HG03064 (cell line): ENCODE data around the gene IGFBP6.

ENCODE experiments used
- ATAC-seq: cut with Tn5 transposase; IDR thresholded peaks from one replicate; pipeline ENCODE4 v1.9.1; 2021; ENCODE audit warnings: low read depth; ENCODE audit not compliant: unreplicated experiment

The IGFBP6 gene, protein sequence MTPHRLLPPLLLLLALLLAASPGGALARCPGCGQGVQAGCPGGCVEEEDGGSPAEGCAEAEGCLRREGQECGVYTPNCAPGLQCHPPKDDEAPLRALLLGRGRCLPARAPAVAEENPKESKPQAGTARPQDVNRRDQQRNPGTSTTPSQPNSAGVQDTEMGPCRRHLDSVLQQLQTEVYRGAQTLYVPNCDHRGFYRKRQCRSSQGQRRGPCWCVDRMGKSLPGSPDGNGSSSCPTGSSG

DNA sequence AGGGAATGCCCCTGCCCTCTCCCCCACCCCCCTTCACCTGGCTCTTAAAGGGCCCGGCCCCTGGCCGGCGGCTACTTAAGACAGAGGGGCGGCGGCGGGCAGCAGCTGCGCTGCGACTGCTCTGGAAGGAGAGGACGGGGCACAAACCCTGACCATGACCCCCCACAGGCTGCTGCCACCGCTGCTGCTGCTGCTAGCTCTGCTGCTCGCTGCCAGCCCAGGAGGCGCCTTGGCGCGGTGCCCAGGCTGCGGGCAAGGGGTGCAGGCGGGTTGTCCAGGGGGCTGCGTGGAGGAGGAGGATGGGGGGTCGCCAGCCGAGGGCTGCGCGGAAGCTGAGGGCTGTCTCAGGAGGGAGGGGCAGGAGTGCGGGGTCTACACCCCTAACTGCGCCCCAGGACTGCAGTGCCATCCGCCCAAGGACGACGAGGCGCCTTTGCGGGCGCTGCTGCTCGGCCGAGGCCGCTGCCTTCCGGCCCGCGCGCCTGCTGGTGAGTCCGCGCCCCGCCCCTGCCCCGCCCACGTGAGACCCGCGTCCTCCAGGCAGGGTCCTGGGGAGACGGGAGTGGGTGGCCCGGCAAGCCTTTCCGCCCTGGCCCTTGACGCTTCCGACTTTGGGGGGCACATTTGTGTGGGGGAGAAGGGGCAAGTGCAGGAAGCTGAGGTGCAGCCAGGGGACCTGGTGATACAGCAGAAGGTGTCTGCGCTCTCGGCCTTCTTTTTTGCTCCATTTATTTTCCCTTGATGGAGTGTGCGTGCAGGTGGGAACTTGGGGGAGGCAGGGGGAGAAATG lies at the start of gene IGFBP6:
IGFBP6 (plus strand) TSS at position 104 of the 790 bp plus-strand sequence; CDS start at position 155, 51 bp downstream.
- ATAC-seq, result no peak

DNA sequence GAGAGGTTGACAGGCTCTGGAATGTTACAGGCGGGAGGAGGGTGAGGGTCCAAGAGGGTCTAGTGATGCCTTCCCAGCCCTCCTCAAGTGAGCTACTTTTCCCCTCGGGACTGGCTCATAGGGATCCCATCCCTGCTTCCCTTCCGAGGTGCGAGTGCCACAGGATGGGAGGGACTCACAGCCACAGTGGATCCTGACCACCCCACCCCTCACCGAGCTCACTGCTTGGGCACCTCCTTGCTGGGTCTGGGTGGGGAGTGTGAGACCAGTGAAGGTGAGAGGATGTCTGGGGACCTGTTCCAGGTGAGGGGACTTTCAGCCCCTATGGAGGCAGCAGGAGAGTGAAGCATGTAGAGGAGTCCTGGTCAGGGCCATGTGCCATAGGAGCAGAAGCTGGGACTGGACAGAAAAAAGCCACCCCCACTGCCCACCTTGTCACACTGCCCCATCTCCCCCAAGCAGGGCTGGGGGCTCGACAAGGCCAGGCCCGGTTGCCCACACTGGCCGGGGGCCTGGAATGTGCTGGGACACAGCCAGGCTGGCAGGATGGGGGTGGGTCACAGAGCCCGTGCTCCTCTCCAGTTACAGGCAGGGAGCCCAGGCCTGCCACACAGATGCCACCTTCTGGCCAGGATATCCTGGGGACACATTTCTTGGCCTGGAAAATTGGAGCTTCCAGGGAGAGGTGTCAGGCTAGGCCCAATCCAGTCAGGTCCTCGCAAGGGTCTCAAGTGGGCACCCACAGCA lies 49.3 kb upstream of the IGFBP6 start:
- no peak for ATAC-seq

DNA sequence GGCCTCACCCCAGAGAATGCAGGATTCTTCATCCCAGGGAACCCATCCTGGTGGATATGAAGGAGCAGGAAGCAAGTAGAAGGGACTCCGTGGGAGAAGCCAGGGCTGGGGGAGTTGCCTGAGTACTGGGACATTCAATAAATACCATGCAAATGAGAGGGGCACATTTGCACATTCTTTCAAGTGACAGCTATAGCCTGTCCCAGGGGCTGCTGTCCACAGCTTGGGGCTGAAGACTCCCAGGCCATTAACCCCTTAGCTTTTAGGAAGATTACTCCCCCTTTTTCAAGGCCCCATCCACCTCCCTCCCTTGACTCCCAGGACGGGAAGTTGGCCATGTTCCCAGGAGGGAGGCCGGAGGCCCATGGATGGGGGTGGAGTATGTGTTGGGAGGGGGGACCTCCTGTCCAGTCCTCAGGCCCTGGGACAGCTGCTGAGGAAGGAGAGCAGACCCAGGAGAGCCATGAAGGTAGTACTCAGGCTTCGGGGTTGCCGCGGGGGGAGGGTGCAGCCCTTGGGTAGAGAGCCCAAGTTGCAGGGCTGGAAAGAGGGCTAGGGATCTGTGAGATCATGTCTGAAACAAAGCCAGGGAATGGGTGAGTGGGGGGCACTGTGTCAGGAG lies 48.6 kb upstream of the IGFBP6 start:
- ATAC-seq, result no peak

DNA sequence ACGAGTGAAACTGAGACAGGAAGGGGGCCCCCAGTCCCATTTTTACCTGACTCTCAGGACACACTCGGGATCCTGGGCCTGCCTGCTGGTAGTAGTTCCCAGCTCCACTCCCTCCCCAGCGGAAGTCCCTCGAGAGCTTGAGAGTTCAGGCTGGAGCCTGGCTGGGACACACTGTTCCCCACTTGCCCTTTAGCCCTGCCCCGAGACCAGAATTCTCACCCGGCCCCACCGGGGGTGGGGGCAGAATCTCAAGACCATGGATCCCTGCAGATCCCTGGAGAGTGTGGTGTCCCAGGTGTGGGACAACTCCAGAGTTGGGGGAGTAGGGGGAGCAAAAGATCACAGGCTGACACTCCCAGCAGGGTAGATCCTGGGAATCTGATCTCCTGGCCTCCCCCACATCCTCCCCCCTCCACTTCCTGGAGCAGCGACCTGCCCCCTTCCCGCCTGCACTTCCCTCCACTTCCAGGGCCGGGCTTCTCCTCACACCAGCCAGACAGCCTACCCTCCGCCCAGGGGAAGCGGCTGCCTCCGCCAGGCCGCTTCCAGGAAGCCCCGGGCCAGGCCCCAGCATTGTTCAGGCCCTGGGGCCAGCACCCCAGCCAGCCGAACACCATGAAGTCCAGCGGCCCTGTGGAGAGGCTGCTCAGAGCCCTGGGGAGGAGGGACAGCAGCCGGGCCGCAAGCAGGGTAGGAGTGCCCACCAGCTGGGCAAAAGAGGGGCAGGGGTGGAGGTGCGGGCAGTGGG lies 47.7 kb upstream of the IGFBP6 start, which contains the start of gene TNS2:
TNS2 (plus strand) TSS at position 495 of the 748 bp plus-strand sequence; CDS start at position 616, 121 bp downstream.
- ATAC-seq, result no peak

DNA sequence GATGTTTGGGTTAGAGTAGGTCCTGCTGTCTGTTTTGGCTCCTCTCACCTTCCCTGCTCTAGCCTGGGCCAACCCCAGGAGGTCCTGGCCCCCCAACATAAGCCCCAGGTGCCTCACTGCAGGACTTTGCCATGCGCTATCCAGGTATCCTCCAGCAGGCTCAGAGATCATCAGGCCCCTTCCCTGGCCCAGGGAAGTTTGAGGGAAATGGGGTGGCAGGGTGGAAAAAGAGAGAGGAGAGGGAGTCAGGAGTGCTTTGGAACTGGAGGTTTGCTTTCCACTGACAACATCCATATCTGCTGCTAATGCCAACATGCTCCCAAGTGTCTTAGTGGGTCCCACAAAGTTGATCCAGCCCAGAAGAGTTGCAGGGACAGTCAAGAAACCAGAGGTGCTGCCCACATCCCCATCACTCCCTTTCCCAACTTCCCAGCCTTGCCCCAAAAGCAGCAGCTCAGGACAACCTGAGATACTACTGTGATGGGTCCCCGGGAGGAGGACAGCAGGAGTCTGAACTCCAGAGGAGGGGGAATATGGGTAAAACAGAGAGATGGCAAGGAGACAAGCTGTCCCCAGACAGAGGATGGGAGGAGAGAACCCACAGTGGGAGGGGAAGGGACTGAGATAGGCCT lies 46.9 kb upstream of the IGFBP6 start:
- ATAC-seq, result no peak

DNA sequence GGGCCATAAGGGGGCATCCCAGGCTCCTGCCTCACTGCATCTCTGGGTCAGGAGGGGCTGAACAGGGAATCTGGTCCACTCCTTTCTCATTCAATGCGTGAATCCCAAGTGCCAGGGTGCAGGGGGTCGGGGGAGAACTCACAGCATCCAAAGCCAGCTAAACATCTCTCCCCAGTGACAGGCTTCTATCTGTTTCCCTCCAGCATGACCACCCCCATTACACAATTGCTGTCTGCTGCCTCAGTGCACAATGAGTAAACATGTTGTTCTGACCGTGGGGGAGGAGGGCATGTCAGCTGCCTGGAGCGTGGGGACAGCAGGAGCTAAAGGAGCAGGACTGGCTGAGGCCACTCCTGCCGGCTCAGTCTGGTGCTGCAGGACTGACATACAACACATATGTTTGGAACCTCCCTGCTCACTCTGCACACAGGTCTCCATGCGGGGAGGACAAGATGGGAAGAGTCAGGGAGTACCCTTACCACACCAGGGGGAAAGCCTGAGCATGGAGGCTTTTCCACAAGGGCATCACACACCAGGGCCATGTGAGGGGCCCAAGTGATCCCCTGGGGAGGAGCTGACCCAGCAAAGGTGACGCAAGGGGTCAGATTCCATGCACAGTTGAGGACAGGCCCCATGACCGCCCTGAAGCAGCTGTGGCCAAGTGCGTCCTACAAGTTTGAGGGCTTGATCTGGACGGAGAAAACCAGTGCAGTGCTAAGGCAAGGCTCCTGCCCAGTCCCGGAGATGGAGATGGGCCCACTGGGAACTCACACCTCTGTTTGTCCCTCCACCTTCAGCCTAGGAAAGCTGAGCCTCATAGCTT lies 46.2 kb upstream of the IGFBP6 start:
- no peak for ATAC-seq

DNA sequence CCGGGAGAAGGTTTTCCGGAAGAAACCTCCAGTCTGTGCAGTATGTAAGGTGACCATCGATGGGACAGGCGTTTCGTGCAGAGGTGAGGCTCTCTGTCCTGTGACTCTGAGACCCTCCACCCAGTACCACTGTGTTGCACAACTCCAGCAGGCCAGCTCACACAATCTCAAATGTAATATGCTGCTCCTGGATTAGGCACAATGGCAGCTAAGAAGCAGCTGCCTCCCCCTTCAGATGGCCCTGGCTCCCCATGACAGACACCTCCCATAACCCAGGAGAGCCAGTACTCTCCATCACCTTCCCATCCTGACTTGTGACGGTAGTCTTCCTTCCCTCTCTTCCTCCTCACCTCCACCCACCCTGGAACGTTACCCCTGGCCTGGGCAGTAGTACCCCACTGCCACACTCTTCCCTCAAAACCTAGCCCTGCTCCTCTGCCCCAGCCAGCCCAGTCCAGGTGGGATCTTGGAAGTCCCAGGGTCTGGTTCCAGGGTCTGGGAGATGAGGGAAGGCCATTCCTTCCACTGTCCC lies 45.5 kb upstream of the IGFBP6 start:
- ATAC-seq, result no peak

DNA sequence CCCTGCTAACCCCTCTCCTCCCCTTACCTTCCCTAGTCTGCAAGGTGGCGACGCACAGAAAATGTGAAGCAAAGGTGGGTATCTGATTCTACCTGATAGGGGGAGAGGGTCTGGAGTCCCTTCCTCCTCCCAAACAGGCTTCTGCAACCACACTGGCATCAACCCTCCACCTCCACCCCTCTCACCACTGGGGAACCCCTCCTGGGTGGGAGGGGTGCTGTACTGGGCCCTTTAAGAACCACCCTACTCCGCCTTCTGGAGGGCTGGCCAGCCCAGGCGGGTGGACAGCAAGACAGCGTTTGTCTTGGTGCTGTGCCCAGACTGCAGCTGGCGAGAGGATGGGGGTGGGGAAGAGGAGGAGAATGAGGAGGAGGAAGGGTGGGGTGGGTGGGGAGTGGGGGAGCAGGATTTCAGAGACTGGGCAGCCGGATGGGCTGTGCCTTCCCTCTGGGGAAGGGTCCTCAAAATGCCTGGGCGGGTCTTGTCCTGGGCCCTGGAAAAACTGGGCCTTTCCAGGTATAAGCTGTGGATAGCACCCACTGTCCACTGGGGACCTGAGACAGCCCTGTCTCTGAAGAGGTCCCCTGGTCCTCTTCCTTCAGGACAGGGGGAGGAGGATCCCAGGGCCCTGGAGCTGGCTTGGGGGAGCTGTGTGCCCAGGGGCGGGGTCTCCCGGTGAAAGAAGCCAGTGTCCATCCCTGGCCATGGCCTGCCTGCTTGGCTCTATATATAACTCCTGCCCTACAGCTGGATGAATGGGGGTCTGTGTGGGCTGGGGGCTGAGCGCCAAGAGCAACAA lies 44.8 kb upstream of the IGFBP6 start:
- no peak for ATAC-seq

DNA sequence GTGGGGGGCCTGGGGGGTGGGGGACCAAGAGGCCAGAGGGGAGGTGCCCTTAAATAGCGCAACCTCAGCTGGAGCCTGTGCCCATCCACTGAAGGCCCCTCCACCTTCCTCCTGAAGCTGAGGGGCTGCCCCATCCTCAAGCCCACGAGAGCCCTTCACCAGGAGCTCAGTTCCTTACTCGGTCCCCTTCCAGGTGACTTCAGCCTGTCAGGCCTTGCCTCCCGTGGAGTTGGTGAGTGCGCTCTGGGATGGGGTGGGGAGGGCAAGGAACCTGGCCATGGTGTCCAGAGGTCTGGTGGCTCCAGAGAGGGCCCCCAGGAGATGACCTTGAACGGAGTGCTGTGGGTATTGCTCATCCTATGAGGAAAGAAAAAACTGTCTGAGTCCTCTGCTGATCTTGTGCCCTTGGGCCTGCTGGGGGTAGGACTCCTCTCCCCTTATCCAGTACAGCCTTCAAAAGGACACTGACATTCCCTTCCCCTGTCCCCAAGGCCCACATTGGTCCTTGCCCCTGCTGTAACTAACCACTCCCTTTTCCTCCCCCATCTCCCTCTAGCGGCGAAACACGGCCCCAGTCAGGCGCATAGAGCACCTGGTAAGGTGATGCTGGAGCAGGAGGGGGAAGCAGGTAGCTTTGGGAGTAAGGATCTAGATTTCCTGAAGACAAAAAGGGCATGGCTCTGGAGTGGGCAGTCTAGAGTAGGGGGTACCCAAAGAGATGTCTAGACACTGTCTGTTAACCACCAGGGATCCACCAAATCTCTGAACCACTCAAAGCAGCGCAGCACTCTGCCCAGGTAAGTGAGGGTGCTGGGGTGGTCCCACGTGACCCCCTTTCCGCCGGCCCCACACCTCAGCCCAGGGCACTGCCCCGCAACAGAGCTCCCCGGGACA lies 44.0 kb upstream of the IGFBP6 start:
- ATAC-seq, result peak; percentile 17

DNA sequence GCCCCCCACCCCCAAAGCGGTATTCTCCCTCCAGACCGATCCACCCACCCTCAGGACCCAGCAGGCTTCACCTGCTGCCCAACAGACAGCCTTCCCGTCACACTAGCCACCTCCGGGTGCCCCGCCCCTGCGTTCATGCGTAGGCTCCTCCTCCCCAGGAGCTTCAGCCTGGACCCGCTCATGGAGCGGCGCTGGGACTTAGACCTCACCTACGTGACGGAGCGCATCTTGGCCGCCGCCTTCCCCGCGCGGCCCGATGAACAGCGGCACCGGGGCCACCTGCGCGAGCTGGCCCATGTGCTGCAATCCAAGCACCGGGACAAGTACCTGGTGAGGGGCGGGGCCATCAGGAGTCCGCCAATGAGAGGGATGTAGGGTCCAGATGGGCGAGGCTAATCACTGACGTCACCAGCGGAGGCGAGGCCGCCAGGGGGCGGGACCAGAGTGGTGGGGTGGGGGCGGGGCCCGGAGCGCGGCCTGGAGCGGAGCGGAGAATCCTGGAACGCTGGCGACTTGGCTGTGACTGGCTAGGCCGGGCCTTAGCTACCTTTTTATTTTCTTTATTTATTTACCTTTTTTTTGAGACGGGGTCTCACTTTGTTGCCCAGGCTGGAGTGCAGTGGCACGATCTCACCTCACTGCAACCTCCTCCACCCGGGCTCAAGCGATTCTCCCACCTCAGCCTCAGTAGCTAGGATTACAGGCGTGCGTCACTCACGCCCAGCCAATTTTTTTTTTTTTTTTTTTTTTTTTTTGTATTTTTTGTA lies 43.2 kb upstream of the IGFBP6 start:
- ATAC-seq, result peak; percentile 85

DNA sequence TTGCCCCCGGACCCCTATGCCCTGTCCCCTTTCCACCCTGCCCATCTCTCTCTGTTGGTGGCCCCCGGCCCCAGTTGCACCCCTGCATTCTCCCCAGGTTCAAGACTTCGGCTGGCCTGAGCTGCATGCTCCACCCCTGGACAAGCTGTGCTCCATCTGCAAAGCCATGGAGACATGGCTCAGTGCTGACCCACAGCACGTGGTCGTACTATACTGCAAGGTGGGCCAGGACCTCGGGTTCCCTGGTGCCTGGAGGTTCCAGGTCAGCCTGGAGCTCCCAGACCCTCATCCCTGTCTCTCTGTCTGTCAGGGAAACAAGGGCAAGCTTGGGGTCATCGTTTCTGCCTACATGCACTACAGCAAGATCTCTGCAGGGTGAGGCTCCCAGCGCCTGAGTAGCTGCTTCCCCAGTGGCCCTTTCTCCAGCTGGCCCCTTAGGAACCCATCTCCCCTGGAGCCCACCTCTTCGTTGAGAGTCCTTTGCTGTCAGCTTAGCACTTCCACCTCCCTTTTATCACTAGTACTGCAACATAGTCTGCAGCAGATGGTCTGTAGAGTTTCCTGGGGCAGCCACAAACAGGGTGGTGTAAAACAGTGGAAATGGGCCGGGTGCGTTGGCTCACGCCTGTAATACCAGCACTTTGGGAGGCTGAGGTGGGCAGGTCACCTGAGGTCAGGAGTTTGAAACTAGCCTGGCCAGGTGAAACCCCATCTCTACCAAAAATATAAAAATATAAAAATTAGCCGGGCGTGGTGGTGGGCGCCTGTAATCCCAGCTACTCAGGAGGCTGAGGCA lies 41.8 kb upstream of the IGFBP6 start:
- no peak for ATAC-seq

DNA sequence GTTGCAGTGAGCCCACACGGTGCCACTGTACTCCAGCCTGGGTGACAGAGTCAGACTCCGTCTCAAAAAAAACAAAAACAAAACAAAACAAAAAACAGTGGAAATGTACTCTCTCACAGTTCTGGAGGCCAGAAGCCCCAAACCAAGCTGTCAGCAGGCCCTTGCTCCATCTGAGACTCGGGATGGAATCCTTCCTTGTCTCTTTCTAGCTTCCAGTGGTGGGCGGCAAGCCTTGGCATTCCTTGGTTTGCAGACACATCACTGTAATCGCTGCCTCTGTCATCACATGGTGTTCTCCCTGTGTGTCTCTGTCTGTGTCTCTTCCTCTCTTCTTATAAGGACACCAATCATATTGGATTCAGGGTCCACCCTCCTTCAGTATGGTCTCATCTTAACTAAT lies 41.2 kb upstream of the IGFBP6 start:
- no peak for ATAC-seq

DNA sequence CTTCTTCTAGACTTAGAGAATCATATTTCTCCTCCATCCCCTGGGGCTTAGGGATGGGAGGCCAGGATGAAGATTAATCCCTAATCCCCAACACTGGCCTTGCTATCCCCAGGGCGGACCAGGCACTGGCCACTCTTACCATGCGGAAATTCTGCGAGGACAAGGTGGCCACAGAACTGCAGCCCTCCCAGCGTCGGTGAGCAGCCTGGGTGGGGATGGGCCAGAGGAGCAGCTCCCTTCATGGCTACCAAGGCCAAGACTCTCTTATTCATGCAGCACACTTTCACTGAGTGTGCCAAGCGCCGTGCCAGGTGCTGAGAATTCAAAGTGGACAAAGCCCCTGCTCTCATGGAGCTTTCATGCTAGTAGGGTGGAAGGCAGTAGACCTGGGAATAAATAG lies 40.6 kb upstream of the IGFBP6 start:
- ATAC-seq, result no peak

DNA sequence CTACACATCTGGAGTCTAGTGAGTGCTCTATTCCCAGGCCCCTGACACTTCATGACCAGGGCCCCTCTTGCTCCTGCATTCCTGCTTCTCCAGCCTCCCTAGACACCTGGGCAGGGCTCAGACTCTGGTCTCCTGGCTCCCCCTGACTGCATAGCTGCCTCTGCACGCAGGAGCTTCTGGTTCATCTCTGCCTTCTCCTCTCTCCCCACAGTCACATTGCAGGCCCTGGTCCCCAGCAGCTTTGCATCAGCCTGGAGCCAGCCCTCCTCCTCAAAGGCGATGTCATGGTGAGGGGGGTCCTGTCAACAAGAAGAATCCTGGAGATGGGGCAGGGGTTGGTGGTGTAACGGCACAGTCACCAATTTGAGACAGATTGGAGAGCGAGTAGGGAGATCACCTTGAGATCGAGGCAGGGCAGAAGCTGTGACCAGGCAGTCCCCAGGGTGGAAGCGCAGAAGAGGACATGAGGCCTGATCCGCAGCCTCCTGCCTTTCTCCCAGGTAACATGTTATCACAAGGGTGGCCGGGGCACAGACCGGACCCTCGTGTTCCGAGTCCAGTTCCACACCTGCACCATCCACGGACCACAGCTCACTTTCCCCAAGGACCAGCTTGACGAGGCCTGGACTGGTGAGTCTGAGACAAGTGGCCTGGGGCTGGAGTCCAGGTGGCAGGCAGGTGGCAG lies 39.5 kb upstream of the IGFBP6 start:
- ATAC-seq, result no peak
